Sciatic nerve (tissue), 2 donors: Measurements from ENCODE around the gene SLC5A10. TPM values are rescaled to one million over a fixed set of nuclear protein-coding genes. Genes with fewer than 3 reads are reported as not detected.

ENCODE experiments used
- ATAC-seq: fragments of 200-7000 bp; cut with Tn5 transposase; one replicate; pipeline ENCODE4 v1.9.1; 2020; ENCODE audit warnings: mild to moderate bottlenecking, moderate library complexity
- DNase-seq: peaks from one replicate; pipeline ENCODE4 v3.0.0-alpha.2; 2020; ENCODE audit warnings: low spot score
- intact Hi-C: fragments of 100-400 bp; cut with DNase I; formaldehyde crosslinking; loops from one replicate; pipeline ENCODE4 v1.14.2; 2022
- total RNA-seq: library from RNA; stranded (reverse); fragmentation: NEBNext Ultra II Directional; extraction: Animal tissue kit (Norgen Biotek cat#: 25700); gene quantifications from one replicate; pipeline ENCODE4 v1.2.1, GENCODE V29; 2021
- donor health status: DM: no; HTN: no; CAD: no.
- donor health status: DM: no; HTN: no; CAD: no.

SLC5A10 gene
- total RNA-seq, 1 donor from 2014 or later, result not detected

DNA sequence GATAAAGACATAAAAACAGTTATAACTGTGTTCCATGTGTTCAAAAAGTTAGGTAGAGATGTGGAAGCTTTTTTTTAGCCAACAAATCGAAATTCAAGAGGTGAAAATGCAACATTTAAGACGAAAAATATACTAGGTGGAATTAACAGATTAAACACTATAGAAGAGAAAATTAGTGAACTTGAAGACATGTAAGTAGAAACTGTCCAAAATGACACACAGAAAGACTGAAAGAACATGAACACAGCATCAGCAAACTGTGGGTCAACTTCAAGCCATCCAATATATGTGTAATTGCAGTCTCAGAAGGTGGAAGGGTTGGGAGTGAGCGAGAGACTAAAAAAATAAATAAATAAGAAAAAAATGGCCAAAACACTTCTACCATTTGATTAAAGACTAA lies 43.3 kb downstream of the SLC5A10 start:
- intact Hi-C loops, result no loop called here
- DNase-seq (no peak), ATAC-seq (no peak)

DNA sequence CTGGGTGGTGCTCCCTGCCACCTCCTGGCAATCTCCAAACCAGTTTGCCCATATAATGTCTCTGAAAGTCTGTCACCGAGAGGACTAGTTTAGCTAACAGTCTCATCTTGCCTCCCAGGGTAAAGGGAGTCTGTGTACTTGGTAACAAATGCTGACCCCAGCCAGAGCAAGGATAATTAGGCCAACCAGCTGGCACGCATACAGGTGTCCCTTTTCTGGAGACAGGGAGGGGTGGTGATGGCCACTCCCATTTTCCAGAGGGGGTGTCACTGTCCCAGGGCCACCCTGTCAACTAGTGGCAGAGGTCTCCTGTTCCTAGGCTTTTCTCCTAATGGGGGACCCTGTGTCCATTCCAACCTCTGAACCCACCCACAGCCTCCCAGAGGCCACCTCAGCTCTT lies 44.5 kb downstream of the SLC5A10 start:
- ATAC-seq (no peak), DNase-seq (no peak)
- intact Hi-C loops, result no loop called here

- ATAC-seq, result no peak
- intact Hi-C loops, result no loop called here
- DNase-seq, result no peak
Measured at GRCh38 chr17:18997650-18998196, 45.8 kb downstream of the SLC5A10 start.

DNA sequence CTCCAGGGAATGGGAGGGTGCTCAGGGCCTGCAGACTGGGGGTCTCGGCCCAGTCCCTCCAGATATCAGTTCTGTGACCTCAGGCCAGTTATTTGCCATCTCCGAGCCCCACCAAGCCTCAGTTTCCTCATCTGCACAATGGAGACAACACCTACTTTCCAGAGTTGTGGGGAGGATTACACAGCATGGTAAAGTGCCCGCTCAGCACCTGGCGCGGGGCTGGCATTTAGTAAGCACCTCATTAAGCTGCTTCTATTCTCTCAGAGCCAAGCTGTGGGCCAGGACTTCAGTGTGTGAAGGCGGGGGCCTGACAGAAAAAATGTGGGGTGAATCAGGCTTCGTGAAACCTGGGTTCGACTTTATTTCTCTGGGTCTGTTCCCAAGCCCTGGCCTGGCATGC lies 47.4 kb downstream of the SLC5A10 start:
- intact Hi-C loops, result no loop called here
- DNase-seq (no peak), ATAC-seq (no peak)

DNA sequence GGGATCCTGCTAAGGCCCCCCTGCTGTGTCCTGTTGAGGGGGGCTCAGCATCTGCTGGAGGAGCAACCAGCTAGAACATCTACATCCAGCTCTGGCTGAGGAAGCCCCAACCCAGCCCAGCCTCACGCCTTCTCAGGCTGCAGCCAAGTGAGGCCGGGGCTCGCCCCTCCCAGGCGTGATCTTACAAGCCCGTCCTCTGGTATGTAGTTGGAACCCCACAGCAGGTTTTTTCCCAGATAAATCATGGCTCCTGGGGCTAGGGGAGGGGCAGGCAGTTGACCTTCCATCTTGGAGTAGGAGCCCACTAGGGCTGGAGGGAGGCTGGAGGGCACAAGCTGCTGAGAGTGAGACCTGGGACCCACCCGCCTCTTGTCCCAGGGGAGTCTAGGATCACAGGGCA lies 47.9 kb downstream of the SLC5A10 start:
- ATAC-seq, result no peak
- intact Hi-C loops, result no loop called here
- DNase-seq, result no peak

DNA sequence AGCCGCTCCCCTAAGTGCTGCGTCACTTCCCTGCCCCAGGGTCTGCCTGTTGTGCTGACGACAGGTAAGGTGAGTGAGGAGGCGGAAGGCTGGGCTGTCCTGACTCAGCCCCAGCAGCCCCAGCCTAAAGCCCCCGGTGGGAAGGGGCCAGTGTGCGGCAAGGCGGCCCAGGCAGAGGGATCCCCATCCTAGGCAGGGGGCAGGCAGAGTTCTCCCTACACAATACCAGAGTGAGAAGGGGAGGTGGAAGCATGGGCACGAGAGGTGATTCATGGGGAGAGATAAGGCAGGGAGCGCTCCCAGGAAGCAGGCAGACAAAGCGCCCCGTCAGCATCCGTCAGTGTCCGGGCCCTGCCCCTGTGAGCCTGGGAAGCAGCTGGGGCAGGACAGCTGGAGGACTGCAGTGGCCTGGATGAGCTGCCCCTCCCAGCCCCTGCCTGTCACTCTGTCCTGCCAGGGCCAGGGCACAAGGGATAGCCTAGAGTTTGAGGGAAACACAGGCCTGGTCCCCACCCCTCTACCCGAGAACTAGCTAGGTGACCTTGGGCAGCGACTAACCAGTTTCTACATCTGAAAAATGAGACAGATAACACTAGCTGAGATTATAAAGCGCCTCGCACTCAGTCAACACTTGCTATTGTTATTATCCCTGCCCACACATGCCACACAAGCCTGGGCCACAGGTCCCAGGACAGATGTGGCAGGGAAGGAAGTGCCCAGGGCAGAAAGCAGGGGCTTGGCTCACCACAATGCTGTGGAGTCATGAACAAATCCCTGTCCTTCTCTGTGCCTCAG lies 48.8 kb downstream of the SLC5A10 start:
- ATAC-seq, result no peak
- no peak for DNase-seq
- intact Hi-C loops, result no loop called here

DNA sequence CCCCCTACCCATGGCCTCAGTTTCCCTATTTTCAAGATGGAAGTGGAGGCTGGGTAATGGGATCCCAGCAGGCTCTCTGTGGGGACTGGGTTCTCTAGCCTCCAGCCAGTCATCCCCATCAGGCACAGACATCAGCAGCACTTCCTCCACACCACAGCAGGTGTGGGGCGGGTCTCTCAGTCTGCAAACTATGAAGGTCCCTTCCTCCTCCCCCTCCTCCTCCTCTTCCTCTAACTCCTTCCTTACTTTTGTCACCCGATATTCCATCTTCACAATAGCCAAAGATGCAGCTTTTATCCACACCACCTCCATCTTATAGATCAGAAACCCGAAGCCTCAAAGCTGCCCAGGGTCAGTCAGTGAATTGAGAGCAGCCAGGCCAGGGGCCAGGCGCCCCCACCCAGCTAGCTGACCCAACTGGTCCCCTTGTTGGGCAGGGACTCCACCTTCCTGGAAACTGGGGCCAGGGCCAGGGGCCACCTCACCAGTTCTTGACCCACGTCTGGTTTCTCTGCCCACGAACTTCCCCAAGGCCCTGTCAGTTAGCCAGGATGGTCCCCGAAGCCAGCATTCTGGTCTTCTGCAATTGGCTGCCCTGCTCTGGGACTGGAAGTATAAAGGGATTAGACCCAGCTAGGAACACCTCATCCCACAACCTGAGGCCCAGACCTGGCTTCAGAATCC lies 50.1 kb downstream of the SLC5A10 start:
- DNase-seq (no peak), ATAC-seq (no peak)
- intact Hi-C loops, result no loop called here

DNA sequence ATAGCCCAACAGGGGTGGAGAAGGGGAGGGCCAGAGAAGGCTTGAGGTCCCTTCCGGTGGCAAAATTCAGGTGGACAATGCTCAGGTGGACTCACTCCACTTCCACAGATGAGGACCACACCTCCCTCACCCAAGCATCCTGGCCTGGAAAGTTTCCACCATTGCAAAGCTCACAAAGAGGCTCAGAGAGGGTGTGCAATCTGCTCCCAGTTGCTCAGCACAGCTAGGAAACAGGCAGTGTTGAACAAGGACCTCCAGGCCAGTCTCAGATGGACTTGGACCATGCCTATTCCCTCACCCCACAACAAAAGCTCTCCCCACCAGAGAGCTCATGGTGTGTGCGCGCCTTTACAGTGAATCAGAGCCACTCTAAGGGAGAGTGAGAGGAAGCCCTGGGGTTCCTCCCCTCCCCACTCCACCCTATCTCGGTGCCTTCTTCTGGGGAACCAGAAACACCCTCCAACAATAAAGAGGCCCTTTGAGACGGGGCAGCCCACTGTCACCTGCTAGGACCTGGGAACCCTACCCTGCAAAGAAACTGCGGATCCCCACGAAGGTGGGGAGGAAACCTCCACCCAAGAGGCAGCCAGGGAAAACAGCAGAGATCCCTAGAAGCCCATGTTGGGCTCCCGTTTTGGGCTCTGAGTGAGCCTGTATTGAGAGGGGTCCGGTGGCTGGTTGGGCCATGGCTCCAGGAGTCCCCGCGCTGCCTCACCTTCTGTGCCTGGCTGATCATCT lies 51.0 kb downstream of the SLC5A10 start:
- ATAC-seq (no peak), DNase-seq (no peak)
- intact Hi-C loops, result no loop called here

DNA sequence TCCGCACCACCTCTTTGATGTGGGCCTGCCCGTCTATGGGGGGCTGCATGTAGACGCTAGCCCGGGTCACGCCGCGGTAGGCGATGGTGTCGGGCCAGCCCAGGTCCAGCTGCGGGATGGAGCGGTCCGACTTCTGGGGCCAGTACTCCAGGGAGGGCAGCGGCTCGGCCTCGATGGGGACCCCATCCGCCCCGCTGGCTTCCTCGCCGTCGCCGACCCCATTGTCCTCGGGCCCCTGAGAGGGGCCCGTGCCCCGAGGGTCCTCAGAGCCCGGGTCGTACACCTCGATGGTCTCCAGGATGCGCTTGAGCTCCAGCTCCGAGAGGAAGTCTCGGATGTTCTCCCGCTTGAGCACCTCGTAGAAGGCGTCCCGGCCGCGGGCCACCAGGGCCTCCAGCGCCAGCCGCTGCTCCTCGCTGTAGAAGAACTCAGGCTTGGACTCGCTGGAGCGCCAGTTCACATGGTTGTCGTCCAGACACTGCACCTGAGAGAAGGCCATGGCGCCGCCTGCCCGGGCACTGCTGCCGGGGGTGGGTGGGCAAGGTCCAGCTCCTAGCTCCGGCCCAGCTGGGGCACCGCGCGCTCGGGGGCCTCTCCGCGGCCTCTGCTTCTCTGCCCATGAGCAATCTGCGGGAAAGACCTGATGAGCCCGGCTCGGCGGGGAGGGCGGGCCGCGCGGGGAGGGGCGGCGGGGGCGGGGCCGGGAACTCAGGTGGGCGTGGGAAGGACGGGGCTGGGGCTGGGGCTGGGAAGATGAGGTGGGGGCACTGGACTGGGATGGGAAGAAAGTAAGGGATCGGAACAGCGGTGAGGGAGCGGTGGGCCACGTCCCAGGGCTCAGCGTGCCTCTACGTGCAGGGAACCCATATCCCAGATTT lies 51.8 kb downstream of the SLC5A10 start:
- DNase-seq (no peak), ATAC-seq (peak; percentile 27)
- intact Hi-C loops, result no loop called here

DNA sequence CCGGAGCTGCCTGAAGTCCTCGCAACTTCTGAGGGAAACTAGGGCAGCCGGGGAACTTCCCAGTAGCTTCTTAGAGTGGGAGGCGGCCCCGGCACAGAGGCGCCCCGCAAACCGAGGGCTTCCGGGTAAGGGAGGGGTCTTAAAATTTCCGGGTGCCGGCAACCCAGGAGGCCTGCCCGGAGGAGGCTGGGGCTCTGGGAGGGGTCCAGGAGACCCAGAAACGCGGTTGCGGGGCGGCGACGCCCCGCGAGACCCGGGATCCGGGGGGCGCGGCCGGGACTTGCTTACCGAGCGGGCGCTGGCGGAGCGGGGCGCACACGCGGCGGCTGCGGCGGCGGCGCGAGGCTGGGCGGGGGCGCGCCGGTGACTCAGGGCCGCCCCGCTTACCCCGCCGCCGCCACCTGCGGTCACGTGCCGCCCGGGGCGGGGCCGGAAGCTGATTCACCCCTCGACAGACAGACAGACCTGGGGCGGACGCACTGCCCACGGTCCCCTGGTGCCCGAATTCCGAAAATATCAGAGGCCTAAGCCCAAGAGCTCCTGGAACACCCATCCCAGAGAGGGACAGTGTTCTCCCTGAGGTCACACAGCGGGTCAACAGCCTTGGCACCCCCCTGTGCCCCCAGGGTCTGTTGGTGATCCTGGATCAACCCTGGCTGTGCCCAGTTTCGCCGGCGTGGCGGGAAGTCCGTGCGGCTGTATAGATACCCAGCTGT lies 52.6 kb downstream of the SLC5A10 start, which contains the start of gene FAM83G:
TSS of gene FAM83G (minus strand) at position 344 of the 716 bp plus-strand sequence. CDS start 723 bp downstream, outside the sequence.
- DNase-seq, result peak; percentile 73
- peak; percentile 57 for ATAC-seq
- intact Hi-C loops, result no loop called here

- intact Hi-C loops, result no loop called here
- ATAC-seq (peak; percentile 19), DNase-seq (no peak)
Measured at GRCh38 chr17:19005137-19005773, 53.3 kb downstream of the SLC5A10 start.

- no peak for ATAC-seq
- intact Hi-C loops, result no loop called here
Measured at GRCh38 chr17:19005789-19006430, 53.9 kb downstream of the SLC5A10 start.

GRCh38 chr17:19006698-19007097 lies 54.7 kb downstream of the SLC5A10 start:
- intact Hi-C loops, result no loop called here
- DNase-seq, result no peak
- ATAC-seq, result no peak

More at GRCh38 chr17:19005789-19006430, 53.9 kb downstream of the SLC5A10 start:
- DNase-seq, result no peak

DNA sequence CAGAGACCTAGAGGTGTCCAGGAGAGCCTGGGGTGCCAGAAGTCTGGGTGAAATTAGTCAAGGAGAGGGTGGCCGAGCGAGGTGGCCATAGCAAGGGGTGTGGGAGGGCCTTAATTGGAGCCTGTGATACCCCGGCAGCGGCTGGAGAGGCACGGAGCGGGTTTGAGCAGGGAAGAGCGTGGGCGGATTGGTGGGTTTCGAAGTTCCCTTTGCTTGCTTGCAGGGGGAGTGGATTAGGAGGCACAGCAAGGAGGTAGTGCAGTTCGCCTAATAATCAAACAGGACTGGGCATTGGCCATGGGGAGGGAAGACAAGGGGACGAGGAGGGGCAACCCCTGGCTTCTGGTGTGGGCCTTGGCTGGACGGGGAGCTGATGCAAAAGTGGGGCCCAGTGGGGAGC lies 58.0 kb downstream of the SLC5A10 start:
- no peak for DNase-seq
- no peak for ATAC-seq
- intact Hi-C loops, result no loop called here

DNA sequence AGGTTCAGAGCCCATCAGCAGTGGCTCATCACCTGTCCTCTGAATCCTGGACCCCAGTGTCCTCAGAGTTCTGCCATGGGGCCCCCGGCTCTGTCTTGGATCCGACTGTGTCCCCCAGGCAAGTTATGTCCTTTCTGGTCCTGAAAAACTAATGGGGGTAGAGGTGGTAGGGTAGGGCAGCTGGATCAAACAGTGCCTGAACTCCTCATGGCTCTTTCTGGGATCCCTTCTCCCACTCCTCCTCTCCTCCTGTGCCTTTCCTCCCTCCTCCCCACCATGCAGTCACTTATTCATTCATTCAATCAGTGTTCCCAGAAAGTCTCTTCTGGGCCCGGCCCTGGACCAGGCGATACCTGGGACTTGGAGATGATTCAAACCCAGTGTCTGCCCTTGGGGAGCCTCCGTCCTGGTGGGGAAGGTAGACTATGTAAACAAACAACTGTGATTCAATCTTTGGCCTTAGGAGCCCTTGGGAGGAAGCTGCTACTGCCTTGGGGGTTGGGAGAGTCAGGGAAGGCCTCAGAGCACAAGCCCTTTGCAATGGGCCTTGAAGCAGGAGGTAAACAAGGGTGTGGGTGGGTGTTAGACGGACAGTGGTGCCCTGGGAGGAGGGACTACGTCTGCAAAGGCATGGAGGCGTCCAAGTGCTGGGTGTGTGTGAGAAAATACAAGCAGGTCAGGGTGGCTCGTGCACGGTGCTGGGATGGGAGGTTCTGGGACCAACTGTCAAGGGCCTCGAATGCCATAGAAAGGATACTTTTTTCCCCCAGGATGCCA lies 59.0 kb downstream of the SLC5A10 start:
- ATAC-seq, result peak; percentile 50
- intact Hi-C loops, result no loop called here
- DNase-seq, result no peak

DNA sequence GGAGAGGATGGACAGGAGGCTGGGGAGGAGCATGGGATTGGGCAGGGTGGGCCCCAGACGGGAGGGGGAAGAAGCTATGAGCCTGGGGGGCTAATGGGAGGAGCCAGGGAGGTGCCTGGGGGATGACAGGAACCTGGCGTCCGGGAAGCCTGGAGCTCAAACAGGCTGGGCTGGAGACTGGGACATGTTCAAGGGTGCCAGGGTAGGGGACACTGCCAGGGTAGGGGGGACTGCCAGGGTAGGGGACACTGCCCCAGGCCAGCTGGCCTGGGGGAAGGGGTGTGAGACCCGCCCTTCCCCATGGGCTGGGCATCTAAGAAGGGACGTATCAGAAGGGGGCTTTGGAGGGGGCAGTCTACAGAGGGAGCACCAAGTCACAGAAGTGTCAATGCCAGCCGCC lies 59.6 kb downstream of the SLC5A10 start:
- intact Hi-C loops, result no loop called here
- peak; percentile 22 for ATAC-seq

More for the DNA sequence above, 59.6 kb downstream of the SLC5A10 start:
- no peak for DNase-seq
